GM21390 (cell line): ENCODE data around the gene ADPRM.

Source experiments
- ATAC-seq: cut with Tn5 transposase; IDR thresholded peaks from one replicate; pipeline ENCODE4 v1.9.1; 2021; ENCODE audit not compliant: unreplicated experiment

The ADPRM gene

GRCh38 chr17:10738521-10739258 lies 41.3 kb downstream of the ADPRM start:
- ATAC-seq, result no peak

- ATAC-seq, result no peak
Measured at GRCh38 chr17:10739386-10739785, 42.0 kb downstream of the ADPRM start.

DNA sequence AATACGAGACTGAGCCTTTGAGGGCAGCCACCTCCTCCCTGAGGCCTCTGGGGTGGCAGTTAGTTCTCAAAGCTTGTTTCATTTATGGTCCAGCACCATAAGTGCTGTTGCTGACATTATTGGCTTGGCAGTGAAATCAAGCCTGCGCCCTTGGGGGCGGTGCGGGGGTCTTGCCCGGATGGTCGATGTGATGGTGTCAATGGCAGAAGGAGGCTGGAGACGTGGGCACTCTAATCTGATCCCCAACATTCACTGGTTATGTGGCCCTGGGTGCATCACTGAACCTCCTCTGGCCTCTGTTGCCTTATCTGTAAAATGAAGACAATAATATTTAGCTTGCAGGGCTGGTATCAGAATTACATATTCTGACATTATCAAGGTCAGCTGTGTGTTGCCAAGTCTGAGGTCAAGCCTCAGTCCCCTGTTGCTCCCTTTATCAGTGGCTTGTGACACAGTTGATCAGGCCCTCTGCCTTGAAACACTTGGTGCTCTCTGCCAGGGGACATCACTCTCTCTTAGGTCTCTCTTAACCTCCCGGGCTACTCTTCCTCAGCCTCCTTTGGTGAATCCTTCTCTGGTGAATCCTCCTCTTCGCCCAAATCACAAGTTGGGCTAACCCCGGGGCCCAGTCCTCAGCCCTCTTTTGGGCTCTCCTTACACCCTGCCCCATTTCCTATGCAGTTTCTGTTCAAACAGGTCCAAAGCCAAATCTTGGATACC lies 44.2 kb downstream of the ADPRM start:
- no peak for ATAC-seq

GRCh38 chr17:10742431-10742830 lies 45.0 kb downstream of the ADPRM start:
- no peak for ATAC-seq

GRCh38 chr17:10743316-10744009 lies 46.1 kb downstream of the ADPRM start:
- no peak for ATAC-seq

DNA sequence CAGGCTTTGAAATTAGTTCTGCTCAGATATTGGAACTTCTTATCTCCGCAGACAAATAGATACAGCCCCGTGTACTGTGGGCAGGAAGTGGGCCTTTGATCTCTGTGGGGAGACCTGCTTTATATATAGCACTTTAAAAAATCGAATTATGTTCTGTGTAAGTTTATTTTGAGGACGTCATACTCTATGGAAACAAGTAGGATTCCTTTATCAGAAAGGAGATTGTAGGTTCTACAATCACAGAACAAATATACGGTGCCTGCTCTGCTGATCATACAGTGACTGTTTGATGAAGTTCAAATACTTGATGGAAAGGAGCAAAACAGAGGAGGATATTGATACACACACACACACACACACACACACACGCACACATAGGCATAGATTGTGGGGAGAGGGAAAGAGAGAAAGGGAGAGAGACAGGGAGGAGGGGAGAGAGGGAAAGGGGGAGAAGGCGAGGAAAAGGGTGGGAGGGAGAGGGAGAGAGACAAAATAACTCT lies 47.2 kb downstream of the ADPRM start:
- no peak for ATAC-seq

- ATAC-seq, result no peak
Measured at GRCh38 chr17:10745231-10745630, 47.8 kb downstream of the ADPRM start.

DNA sequence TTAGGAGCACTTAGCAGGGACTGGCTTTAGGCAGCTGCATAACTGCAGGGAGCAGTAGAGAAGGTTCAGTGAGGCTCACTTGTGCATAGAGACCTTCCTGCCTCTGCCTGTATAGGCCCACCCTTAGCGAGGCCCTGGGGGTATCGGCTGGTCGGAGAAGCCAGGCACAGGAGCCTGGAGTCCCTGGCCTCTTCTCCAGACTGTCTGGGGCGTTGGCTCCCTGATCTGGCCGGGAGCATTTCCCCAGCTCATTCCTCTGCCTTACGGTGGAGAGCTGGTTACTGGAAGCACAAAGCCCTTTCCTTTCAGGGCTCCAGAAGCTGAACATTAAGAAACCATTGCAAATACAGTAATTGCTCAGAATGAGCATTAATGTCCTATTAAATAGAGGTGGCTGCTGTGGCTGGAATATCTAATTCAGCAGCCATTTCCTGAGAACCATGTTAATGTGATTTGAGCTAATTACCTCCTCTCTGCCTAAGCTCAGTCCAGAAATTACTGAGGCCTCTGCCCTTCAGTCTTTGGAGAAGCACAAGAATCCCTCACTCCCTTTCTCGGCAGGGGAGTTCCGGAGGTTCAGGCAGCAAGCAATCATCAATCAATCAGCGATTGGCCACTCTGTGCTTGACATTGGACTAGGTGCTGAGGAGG lies 51.3 kb downstream of the ADPRM start:
- ATAC-seq, result no peak

- no peak for ATAC-seq
Measured at GRCh38 chr17:10750210-10750609, 52.8 kb downstream of the ADPRM start.

- ATAC-seq, result no peak
Measured at GRCh38 chr17:10751563-10751962, 54.2 kb downstream of the ADPRM start.

DNA sequence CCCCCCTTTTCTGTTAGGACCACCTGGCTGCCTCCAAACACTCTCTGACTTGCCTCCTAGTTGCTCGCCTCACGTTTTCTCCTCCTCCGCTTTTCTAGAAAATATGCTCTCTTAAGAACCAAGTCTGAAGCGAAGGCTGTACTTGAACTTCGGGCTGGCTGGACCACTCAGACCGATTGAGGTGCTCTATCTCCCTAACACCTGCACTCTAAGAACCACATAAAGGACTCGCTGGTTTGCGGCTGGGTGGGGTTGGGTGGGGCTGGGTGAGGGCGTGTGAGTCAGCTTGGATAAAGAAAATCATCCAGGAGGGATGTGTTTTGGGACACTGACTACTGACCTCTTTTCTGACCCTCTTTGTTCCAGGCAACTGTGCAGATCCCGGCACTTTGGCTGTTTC lies 55.3 kb downstream of the ADPRM start:
- ATAC-seq, result no peak

DNA sequence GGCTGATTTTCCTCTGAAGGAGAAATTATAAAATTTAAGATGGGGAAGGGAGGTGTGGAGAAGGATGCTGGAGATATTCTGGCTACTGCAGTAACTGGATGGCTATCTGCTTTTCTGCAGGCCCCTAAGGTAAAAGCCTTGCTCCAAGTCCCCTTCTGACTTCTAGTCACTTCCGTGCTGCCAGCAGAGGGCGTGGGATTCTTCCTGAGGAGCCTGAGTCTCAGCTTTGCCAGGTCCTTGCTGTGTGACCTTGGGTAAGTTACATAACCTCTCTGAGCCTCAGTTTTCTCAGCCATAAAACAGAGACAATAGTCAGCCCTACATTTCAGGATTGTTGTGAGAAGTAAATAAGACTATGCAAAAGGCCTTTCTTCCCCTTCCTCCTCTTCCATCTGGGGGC lies 56.7 kb downstream of the ADPRM start:
- ATAC-seq, result no peak

GRCh38 chr17:10754861-10755591 lies 57.6 kb downstream of the ADPRM start:
- ATAC-seq, result no peak

DNA sequence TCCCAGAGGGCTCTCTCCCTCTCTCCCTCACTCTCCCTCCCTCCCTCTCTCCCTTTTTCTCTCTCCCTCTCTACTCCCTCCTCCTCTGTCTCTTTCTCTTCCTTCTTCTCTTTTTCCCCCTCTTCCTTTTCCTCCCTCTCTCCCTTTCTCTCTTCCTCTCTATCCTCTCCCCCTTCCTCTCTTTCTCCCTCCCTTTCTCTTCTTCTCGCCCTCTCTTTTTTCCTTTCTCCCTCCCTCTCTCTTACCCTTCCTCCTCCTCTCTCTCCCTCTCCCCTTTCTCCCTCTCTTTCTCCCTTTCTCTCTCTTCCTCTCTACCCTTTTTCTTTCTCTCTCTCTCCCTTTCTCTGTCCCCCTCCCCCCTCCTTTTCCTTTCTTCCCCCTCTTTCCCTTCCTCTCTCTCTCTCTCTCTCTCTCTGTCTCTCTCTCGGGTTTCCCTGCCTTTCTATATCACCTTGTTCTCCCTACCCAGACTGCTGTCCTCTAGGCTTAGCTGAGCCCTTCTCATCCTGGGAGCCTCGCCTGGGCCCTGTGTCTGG lies 58.3 kb downstream of the ADPRM start:
- ATAC-seq, result no peak

DNA sequence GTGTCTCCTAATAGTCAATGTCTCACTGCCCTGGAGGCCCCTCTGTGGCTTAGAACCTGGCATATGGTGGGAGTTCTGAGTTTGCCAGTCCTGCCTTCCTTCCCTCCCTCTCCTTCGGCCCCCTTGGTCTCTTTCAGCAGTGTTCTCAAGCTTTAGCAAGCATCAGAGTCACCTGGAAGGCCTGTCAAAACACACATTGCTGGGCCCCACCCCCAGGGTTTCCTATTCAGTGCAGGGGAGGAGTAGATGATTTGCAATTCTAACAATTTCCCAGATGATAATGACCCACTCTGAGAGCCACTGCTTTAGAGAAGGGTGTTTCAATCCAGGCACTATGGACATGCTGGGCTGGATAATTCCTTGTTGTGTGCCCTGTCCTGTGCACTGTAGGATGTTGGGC lies 58.8 kb downstream of the ADPRM start:
- no peak for ATAC-seq

DNA sequence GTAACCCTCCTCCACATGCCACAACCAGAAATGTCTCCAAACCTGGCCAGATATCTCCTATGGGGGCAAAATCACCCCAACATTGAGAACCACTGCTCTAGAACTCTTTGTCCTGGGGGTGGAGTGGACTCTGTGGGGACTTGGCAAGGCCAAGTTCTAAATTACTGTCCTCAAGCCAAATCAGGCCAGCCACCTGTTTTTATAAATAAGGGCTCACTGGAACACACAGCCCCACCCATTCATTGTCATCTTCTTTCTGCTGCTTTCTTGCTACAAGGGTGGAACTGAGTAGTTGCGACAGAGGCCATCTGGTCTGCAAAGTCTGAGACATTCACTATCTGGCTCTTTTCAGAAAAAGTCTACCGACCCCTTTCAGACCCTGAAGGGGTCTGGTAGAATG lies 59.2 kb downstream of the ADPRM start:
- no peak for ATAC-seq

DNA sequence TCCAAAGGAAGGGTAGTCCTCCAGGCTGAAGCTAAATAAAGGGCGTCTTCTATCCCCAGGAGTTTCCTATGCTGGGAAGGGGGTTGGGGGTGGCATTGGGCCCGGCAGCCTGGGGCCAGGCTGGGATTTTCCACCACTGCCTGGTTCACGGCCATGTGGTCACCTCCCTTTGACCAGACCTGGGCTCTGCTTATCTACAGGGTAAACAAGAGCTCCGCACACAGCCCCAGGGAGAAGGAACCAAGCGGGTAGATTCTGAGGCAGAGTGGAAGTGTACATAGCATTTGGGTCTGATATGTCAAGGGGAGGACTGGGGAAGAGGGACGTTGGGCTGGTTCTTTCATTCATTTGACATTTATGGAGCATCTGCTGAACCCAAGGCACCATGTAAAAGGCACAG lies 59.7 kb downstream of the ADPRM start:
- no peak for ATAC-seq

GRCh38 chr17:10757647-10758046 lies 60.3 kb downstream of the ADPRM start:
- ATAC-seq, result no peak

- no peak for ATAC-seq
Measured at GRCh38 chr17:10758062-10758461, 60.7 kb downstream of the ADPRM start.
